BE2C (cell line): ENCODE results near the gene PPFIA1.

ENCODE experiments used
- DNase-seq: peaks from one replicate; pipeline ENCODE4 v3.0.0-alpha.2; 2020
- H3K27me3 ChIP-seq: fragments of 250-450 bp; sonication (Bioruptor Pico); 2 replicates; pipeline ENCODE4 v1.5.1; 2020; ENCODE audit warnings: mild to moderate bottlenecking
- H3K36me3 ChIP-seq: fragments of 250-450 bp; sonication (Bioruptor Pico); 2 replicates; pipeline ENCODE4 v1.5.1; 2020; ENCODE audit warnings: mild to moderate bottlenecking
- H3K4me1 ChIP-seq: fragments of 250-450 bp; sonication (Bioruptor Pico); 2 replicates; pipeline ENCODE4 v1.5.1; 2020
- H3K4me3 ChIP-seq: 2 replicates; pipeline ENCODE4 v1.5.1; 2011; ENCODE audit warnings: low read depth, low read length
- H3K9me3 ChIP-seq: fragments of 250-450 bp; sonication (Bioruptor Pico); 2 replicates; pipeline ENCODE4 v1.5.1; 2020
- CTCF ChIP-seq: IDR thresholded peaks from 2 replicates; pipeline ENCODE4 v1.5.1; 2012; ENCODE audit warnings: mild to moderate bottlenecking, low read depth, low read length

The PPFIA1 gene

GRCh38 chr11:70303070-70303469, 32.6 kb downstream of the PPFIA1 start:
- no peaks in the 10 kb centered on the region for H3K9me3 ChIP-seq
- H3K4me3 ChIP-seq = no peak overlapping the region
- peaks cover 10% of the 10 kb centered on the region; the same call in 1 of the 2 replicates for H3K36me3 ChIP-seq
- DNase-seq = no peak
- no peak for TF ChIP-seq CTCF
- H3K4me1 ChIP-seq = peaks cover 5% of the 10 kb centered on the region
- no peaks in the 10 kb centered on the region for H3K27me3 ChIP-seq

DNA sequence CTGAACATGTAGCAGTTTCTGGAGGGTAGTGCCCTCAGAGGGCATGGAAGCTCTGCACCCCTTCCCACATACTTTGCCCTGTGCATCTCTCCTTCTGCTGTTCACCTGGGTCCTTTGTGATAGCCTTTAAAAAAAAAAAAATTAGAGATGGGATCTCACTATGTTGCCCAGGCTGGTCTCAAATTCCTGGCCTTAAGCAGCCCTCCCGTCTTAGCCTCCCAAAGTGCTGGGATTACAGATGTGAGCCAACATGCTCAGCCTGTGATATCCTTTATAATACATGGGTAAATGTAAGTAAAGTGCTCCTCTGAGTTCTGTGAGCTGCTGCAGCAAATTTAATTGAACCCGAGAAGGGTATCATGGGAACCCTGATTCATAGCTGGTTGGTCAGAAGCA, 33.7 kb downstream of the PPFIA1 start:
- no peak for DNase-seq
- H3K4me1 ChIP-seq = peaks cover 5% of the 10 kb centered on the region
- no peak for TF ChIP-seq CTCF
- no peak overlapping the region for H3K4me3 ChIP-seq
- peaks cover 9% of the 10 kb centered on the region; the same call in 1 of the 2 replicates for H3K36me3 ChIP-seq
- H3K27me3 ChIP-seq = no peaks in the 10 kb centered on the region
- no peaks in the 10 kb centered on the region for H3K9me3 ChIP-seq

- Histone ChIP-seq H3K36me3 (peaks cover 7% of the 10 kb centered on the region; the same call in 1 of the 2 replicates), H3K9me3 (no peaks in the 10 kb centered on the region), H3K4me3 (no peak overlapping the region), H3K4me1 (peaks cover 5% of the 10 kb centered on the region), H3K27me3 (no peaks in the 10 kb centered on the region)
- no peak for TF ChIP-seq CTCF
- DNase-seq = no peak
Measured at GRCh38 chr11:70305501-70305900, 35.0 kb downstream of the PPFIA1 start.

- DNase-seq = no peak
Measured at GRCh38 chr11:70306586-70307033, 36.1 kb downstream of the PPFIA1 start.

GRCh38 chr11:70307176-70307575, 36.7 kb downstream of the PPFIA1 start:
- Histone ChIP-seq H3K27me3 (no peaks in the 10 kb centered on the region), H3K4me3 (no peak overlapping the region), H3K4me1 (no peaks in the 10 kb centered on the region), H3K9me3 (no peaks in the 10 kb centered on the region), H3K36me3 (peaks cover 7% of the 10 kb centered on the region; the same call in 1 of the 2 replicates)
- no peak for DNase-seq
- TF ChIP-seq CTCF = no peak

More at GRCh38 chr11:70306586-70307033, 36.1 kb downstream of the PPFIA1 start:
- no peak for TF ChIP-seq CTCF
- no peaks in the 10 kb centered on the region for H3K9me3 ChIP-seq
- no peak overlapping the region for H3K4me3 ChIP-seq
- H3K27me3 ChIP-seq = no peaks in the 10 kb centered on the region
- H3K4me1 ChIP-seq = no peaks in the 10 kb centered on the region
- peaks cover 7% of the 10 kb centered on the region; the same call in 1 of the 2 replicates for H3K36me3 ChIP-seq

DNA sequence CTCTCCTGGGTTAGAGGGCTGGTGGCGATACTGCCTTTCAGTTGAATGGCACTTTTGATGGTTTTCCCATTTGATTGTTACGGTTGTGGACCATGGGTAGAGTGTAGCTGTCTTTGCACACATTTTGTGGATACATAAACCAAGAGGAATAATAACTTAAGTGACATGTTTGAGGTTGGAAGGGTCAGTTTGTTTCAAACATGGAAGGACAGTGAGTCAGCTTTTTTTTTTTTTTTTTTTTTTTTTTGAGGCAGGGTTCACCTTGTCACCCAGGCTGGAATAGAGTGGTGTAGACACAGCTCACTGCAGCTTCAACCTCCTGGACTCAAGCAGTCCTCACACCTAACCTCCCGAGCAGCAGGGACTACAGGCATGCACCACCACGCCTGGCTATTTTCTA, 41.1 kb downstream of the PPFIA1 start:
- H3K36me3 ChIP-seq = peaks cover 4% of the 10 kb centered on the region; the same call in 1 of the 2 replicates
- H3K27me3 ChIP-seq = 0 out of 2 replicates have a peak, but pooled peaks cover 3% of the 10 kb centered on the region
- no peak overlapping the region for H3K4me3 ChIP-seq
- no peak for TF ChIP-seq CTCF
- no peak for DNase-seq
- H3K4me1 ChIP-seq = no peaks in the 10 kb centered on the region
- H3K9me3 ChIP-seq = no peaks in the 10 kb centered on the region
